ENCODE measurements around the gene CLN3.
"Not testable (repeated sequence)": the region's sequence is repeated elsewhere in the genome, so short reads cannot be mapped to it uniquely, and the experiment has no call there.

Gene CLN3

GRCh38 chr16:28491970-28492474 is at the start of gene CLN3:
TSS of gene CLN3 (minus strand) at chr16:28492074. CDS start at chr16:28491759, 315 bp downstream.
- DNase-seq (ENCODE audit: low read depth): peak; percentile 95

- DNase-seq (ENCODE audit: low read depth): no peak
Measured at GRCh38 chr16:28540346-28540745, 48.5 kb upstream of the CLN3 start.

DNA sequence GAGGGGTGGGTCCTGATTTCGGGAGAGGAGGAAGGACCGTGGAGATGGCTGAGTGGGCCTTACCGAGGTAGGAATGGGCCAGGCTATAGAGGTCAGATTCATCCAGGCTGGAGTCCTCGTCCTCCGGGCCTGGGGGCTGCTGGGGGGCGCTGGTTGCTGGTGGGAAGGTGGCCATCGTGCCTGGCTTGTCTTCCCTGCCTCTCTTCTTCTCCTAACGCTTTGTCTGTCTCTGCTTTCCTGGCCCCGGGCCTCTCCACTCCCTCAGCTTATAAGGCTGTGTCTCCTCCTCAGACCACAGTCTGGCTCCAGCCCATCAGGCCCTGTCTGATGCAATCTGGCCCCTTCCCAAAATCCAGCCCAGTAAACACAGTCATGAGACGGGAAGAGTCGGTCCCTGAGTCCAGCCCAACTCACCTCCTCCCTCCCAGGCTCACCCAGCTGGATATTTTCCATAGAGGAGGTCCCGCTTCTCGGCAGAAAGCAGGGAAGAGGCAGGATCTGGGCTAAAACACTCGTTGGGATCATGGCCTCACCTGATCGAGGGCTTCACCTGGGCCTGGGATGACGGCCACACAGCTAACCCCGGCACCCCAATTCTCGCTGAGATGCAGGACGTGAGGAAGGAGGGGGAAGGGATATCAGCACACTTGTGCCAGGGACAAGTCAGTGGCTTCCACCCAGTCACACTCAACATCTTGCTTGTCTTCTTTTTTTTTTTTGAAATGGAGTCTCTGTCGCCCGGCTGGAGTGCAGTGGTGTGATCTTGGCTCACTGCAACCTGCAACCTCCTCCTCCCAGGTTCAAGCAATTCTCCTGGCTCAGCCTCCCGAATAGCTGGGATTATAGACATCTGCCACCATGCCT is 47.1 kb upstream of the CLN3 start, which contains the start of gene NUPR1:
Gene NUPR1, minus strand, starts transcription at position 242 of the 864 bp plus-strand sequence. Its CDS starts 67 bp downstream, at position 175.
- peak; percentile 94 for DNase-seq (ENCODE audit: low read depth)

DNA sequence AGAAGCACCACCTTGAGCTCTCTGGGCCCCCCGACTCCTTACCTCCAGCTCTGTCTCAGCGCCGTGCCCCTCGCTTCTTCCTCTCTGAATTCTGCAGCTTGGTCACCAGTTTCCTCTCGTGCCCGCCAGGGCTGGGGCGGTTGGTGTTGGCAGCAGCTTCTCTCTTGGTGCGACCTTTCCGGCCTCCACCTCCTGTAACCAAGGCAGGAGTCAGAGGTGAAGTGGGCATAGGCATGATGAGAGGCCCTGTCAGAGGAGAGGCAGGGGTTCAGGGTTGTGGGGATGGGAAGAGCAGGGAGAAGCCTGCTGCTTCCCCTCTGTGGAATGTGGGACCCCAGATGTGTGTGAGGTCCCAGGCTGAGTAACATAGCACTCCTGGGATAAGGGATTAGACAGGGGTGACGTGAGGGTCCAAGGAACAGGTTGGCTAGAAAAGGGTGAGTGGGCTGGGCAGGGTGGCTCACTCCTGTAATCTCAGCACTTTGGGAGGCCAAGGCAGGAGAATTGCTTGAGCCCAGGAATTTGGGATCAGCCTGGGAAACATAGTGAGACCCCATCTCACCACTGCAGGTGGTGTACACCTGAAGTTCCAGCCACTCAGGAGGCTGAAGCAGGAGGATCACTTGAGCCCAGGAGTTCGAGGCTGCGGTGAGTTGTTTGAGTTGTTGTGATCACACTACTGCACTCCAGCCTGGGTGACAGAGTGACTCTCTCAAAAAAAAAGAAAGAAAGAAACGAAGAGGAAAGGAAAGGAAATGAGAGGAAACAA is 46.3 kb upstream of the CLN3 start:
- DNase-seq (ENCODE audit: low read depth): no peak

- no peak for DNase-seq (ENCODE audit: low read depth)
Measured at GRCh38 chr16:28537076-28537475, 45.2 kb upstream of the CLN3 start.

- DNase-seq (ENCODE audit: low read depth): peak; percentile 60
Measured at GRCh38 chr16:28534542-28535373, 42.9 kb upstream of the CLN3 start.

DNA sequence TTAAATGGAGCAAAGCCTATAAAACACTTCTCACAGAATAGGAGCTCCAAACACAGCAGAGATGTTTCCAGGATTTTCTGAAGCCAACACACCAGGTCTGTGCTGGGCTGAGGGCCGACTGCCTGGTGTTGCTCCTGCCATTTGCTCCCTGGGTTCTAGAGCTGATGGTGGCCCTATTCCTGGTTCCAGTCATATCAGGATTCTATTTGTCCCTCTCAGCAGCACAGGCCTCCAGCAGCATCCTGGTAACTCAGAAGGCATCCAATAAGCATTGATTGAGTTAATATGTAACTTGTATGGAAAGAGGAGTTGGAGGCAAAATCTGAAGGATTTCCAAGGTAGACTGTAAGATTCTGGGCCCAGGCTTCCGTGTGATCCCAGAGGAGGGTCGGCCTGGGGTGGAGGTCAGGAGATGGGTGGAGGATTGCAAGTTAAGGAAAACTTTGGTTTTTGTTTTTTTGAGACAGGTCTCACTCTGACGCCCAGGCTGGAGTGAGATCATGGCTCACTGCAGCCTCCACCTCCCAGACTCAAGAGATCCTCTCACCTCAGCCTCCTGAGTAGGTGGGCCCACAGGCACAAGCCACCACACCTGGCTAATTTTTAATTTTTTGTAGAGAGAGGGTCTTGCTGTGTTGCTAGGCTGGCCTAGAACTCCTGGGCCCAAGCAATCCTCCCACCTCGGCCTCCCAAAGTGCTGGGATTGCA is 41.2 kb upstream of the CLN3 start:
- DNase-seq (ENCODE audit: low read depth): no peak

- no peak for DNase-seq (ENCODE audit: low read depth)
Measured at GRCh38 chr16:28531777-28532744, 40.2 kb upstream of the CLN3 start.

DNA sequence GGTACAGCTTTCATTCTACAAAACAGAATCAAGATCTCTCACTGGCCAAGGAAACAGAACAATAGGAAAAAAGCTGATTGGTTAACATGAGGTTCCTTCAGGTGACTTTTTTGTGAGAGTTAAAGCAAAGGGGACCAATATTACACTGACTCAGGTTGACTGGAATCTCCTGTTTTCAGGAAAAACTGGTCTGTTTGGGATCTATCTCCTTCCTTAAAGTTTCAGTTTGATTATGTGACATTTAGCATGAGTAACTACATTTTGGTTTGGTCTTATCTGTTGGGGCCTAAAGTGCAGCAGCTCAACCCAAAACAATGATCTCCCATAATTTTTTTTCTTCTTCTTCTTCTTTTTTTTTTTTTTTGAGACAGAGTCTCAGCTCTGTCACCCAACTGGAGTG is 37.2 kb upstream of the CLN3 start:
- DNase-seq (ENCODE audit: low read depth): no peak

DNA sequence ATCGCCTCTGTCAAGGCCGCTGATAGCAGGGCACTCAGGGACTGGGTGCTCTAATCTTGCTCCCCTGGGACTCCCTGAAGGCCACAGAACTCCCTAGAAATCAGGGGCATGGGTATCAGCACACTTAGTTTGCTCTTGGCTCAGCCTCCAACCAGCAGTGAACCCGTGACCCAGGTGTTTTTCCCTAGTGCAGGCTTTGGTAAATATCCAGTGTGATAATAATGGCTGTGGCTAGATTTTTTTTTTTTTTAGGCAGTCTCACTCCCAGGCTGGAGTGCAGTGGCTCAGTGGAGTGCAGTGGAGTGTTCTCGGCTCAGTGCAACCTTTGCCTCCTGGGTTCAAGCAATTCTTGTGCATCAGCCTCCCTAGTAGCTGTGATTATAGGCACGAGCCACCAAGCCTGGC is 36.6 kb upstream of the CLN3 start:
- no peak for DNase-seq (ENCODE audit: low read depth)

DNA sequence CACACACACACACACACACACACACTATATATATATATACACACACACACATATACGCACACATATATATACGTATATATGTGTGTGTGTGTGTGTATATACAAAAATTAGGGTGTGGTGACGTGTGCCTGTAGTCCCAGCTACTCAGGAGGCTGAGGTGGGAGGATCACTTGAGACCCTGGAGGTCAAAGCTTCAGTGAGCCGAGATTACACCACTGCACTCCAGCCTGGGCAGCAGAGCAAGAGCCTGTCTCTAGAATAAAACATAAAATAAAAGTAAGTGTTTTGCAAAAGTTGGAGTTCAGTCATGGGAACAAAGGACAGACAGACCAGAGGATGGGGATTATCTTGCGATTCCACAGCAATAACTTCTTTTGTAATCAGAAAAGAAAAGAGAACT is 36.1 kb upstream of the CLN3 start:
- no peak for DNase-seq (ENCODE audit: low read depth)

DNA sequence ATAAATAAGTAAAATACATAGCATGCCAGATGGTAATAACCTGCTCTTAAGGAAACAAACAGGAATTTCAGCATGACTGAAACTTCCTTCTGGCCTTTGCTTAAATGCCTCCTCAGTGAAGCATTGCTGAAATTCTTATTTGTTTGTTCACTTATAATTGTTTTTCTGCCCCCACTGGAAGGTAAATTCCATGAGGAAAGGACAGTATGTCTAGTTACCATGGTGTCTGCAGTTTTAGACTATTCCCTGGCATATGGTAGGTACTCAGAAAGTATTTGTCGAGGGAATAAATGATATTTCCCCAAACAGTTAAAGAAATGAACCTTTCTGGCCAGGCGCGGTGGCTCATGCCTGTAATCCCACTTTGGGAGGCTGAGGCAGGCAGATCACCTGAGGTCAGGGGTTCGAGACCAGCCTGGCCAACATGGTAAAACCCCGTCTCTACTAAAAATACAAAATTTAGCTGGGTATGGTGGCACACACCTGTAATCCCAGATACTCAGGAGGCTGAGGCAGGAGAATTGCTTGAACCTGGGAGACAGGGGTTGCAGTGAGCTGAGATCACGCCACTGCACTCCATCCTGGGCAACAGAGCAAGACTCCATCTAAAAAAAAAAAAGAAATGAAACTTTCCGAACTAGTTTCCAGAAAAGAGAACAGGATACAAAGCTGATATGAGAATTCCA is 35.4 kb upstream of the CLN3 start:
- not testable (repeated sequence) for DNase-seq (ENCODE audit: low read depth)

GRCh38 chr16:28526201-28527099 is 34.6 kb upstream of the CLN3 start:
- DNase-seq (ENCODE audit: low read depth): no peak

DNA sequence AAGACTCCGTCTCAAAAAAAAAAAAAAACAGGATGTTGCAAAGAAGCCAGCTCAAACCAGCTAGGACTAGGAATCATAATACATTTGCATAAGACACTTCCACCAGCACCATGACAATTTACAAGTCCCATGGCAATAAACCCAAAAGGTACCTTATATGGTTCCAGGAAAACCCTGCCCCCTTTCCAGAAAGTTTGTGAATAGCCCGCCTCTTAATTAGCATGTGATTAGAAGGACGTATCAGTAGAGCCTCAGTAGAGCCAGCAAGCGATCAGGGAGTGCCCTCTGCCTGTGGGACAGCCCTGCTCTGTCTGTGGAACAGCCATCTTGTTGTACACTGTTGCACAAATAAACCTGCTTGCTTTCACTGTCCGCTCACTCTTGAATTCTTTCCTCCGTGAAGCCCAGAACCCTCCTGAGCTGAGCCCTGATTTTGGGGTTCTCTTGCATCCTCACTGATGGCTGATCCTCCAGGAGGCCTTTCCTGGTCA is 32.9 kb upstream of the CLN3 start:
- DNase-seq (ENCODE audit: low read depth): no peak

DNA sequence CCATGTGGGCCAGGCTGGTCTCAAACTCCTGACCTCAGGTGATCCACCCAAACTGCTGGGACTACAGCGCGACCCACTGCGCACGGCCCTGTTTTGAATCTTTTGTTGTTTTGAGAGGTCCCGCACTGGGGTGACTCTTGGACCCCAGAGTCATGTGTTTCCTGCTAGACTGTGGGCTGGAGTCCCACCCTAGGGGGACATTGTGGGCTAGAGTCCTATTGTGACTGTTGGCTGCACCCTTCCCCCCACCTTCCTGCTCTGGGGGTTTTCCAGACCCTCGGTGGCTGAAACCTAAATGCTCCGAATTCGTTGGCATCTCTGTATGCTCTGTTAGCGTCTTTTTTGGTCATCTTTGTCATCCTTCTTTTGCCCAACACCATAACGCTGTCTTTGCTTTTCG is 30.9 kb upstream of the CLN3 start:
- DNase-seq (ENCODE audit: low read depth): no peak

- DNase-seq (ENCODE audit: low read depth): no peak
Measured at GRCh38 chr16:28521436-28521835, 29.6 kb upstream of the CLN3 start.

DNA sequence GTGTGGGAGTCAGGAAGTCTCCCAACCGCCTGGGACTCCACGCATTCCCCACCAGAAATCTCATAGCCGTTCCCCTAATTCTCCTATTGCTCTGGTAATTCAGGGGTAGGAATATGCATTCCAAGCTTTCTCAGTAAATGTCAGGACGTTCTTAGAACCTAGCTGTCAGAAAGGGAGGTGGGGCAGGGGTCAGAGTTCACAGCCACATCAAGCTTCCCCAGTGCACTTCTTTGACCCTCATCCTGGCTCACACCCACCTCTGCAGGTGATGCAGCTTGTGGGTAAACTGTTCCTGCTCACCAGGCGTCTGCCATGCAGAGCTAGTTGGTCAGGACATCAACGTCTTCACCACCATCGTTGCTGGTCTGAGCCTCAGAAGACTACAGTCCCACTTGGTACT is 28.8 kb upstream of the CLN3 start:
- DNase-seq (ENCODE audit: low read depth): no peak

DNA sequence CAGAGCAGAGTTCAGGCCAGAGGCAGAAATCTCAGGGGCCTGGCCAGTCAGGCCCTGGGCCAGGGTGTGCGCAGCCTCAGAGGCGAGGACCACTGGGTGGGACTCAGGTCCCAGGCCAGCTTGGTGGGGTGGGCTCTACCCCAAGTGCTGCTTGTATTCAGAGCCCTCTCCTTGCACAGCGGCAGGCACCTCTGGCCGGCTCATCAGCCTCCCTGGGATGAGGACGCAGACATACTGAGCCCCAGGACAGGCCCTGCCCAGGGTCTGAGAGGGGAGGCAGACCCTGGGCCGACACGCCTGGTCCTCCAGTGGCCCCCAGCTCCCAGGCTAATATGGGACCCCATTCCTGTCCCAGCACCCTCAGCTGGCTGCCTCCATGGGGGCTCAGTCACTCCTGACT is 22.4 kb upstream of the CLN3 start:
- no peak for DNase-seq (ENCODE audit: low read depth)

Data from amniotic epithelial cell (primary cell).